ENCODE results near the gene IL17RA. TPM values are rescaled to one million over a fixed set of nuclear protein-coding genes. Genes with fewer than 3 reads are reported as not detected.

The IL17RA gene
- total and polyA plus RNA-seq, 2 of the 4 experiments (the other 2 are of a cell fraction) = 5.2 to 15.3 TPM

GRCh38 chr22:17130199-17130598, 45.4 kb downstream of the IL17RA start:
- Histone ChIP-seq H3K4me1 (ENCODE audit: control insufficient read depth, insufficient read depth, low read length) (no peaks in the 10 kb centered on the region), H4K20me1 (ENCODE audit: insufficient read depth, low read length) (no peaks in the 10 kb centered on the region; the same call in 1 of the 2 replicates), H3K9me1 (ENCODE audit: insufficient read depth, low read length) (no peaks in the 10 kb centered on the region), H3K27ac (ENCODE audit: insufficient read depth, low read length) (no peak overlapping the region), H4K5ac (ENCODE audit: low read depth, low read length) (no peak overlapping the region), H3K4ac (ENCODE audit: low read depth, low read length) (no peak overlapping the region), H2AK9ac (replicated peaks; ENCODE audit: low read depth, low read length, poor library complexity) (no peak overlapping the region), H2AFZ (replicated peaks; ENCODE audit: low read length, poor library complexity) (no peak overlapping the region), H3K18ac (ENCODE audit: low read depth, low read length) (no peak overlapping the region), H3K36me3 (ENCODE audit: control insufficient read depth, insufficient read depth, low read length) (no peaks in the 10 kb centered on the region), H2BK20ac (ENCODE audit: low read depth, low read length) (no peak overlapping the region), H3K4me3 (ENCODE audit: insufficient read depth, low read depth, low read length) (no peak overlapping the region), H3K14ac (replicated peaks; ENCODE audit: low read depth, low read length) (no peak overlapping the region), H4K8ac (ENCODE audit: low read depth in 2 of 2, low read length in 2 of 2) (no peak overlapping the region), H3K27me3 (ENCODE audit: control insufficient read depth, insufficient read depth, low read length) (no peaks in the 10 kb centered on the region), H3K9ac (ENCODE audit: low read depth, low read length) (no peak overlapping the region), H3K9me3 (ENCODE audit: control insufficient read depth, insufficient read depth, low read length) (no peaks in the 10 kb centered on the region), H2BK5ac (ENCODE audit: low read depth, low read length, poor library complexity, severe bottlenecking) (no peak overlapping the region), H3K23ac (ENCODE audit: low read depth, low read length) (no peak overlapping the region), H3K56ac (ENCODE audit: extremely low read depth, insufficient read depth, low read length) (no peak overlapping the region), H4K91ac (ENCODE audit: insufficient read depth, low read depth, low read length) (no peak overlapping the region), H2BK15ac (ENCODE audit: low read depth, low read length) (no peak overlapping the region), H3K79me1 (ENCODE audit: low read depth in 1 of 2, low read length in 2 of 2) (no peaks in the 10 kb centered on the region), H3K4me2 (ENCODE audit: low read depth, low read length) (no peak overlapping the region), H2AK5ac (ENCODE audit: low read depth, low read length) (no peak overlapping the region), H2BK120ac (ENCODE audit: low read depth, low read length) (no peak overlapping the region)
- in situ Hi-C loops (cut with MboI; ENCODE audit: low sequenced_read_pairs) (no loop called here), dilution Hi-C loops (cut with HindIII; ENCODE audit: low sequenced_read_pairs, unreplicated experiment) (no loop called here), intact Hi-C loops (cut with micrococcal nuclease) (no loop called here)
- no CpG with 5 or more reads among the region's 1 CpG for WGBS, 2 experiments (ENCODE audit: extremely low coverage in 2 of 2, insufficient read length in 1 of 2)
- POLR2A ChIA-PET (ENCODE audit: unreplicated experiment) = no interaction called here
- no peak for ATAC-seq (ENCODE audit: low read depth)
- BruUV-seq (replicated peaks) = no TSS peak
- CTCF ChIA-PET = no interaction called here
- peak; percentile 34 for DNase-seq
- TF ChIP-seq POLR2A (IDR thresholded peaks at IDR 0.05; ENCODE audit: low read depth, low read length) = no peak
- TF ChIP-seq RCOR1 (IDR thresholded peaks at IDR 0.05; ENCODE audit: insufficient replicate concordance, low read length) = no peak
- TF ChIP-seq SMC3 (IDR thresholded peaks at IDR 0.05; ENCODE audit: low read depth, low read length) = no peak
- TF ChIP-seq USF2 (IDR thresholded peaks at IDR 0.05; ENCODE audit: low read depth, low read length) = no peak
- no peak for TF ChIP-seq RFX5 (IDR thresholded peaks at IDR 0.05; ENCODE audit: low read depth, low read length)
- TF ChIP-seq MXI1 (IDR thresholded peaks at IDR 0.05; ENCODE audit: borderline replicate concordance, low read depth, low read length) = no peak
- no peak for TF ChIP-seq MAFK (IDR thresholded peaks at IDR 0.05; ENCODE audit: low read depth, low read length)
- no peak for TF ChIP-seq CHD1 (IDR thresholded peaks at IDR 0.05; ENCODE audit: low read depth, low read length)
- no peak for TF ChIP-seq CTCF (conservative IDR thresholded peaks at IDR 0.05; ENCODE audit: low read depth, low read length)
- no peak for TF ChIP-seq FOS (IDR thresholded peaks at IDR 0.05; ENCODE audit: low read depth, low read length)
